K562 (cell line): ENCODE data around the gene OR51E2. TPM values are rescaled to one million over a fixed set of nuclear protein-coding genes. Genes with fewer than 3 reads are reported as not detected.

Experiments
- ATAC-seq: fragments of 200-7000 bp; cut with Tn5 transposase; 3 replicates; pipeline ENCODE4 v1.9.1; 2020; ENCODE audit warnings: moderate library complexity
- BruUV-seq: library from RNA; stranded (reverse); fragments of 400-500 nt; replicated peaks from 2 replicates; lab custom pipeline; 2021; lab: Mats Ljungman, UMichigan
- CTCF ChIA-PET: fragments of 300-600 bp; formaldehyde crosslinking; extraction: SDS; loops from one replicate; lab custom pipeline; 2021; ENCODE audit warnings: low intra/inter-chr PET ratio; lab: Yijun Ruan, JAX
- POLR2A ChIA-PET: fragments of 300-600, 350-650 bp; sonication (Branson Sonifier 250); formaldehyde crosslinking; extraction: SDS; loops from one replicate; lab custom pipeline; 2021; ENCODE audit warnings: antibody characterized with exemption, inconsistent platforms; lab: Yijun Ruan, JAX
- DNase-seq, 4 experiments: peaks; one replicate each; pipeline versions ENCODE4 v3.0.0 to v3.0.0-alpha.2; 2011 to 2018; ENCODE audit warnings: low spot score in 3 of 4, mixed read lengths in 3 of 4; ENCODE audit errors: extremely low read depth in 1 of 4
- FAIRE-seq: peaks from 2 replicates; lab custom pipeline; 2011; peaks lifted over from hg19 to GRCh38; lab: Jason Lieb, UNC
- H2AFZ ChIP-seq: 2 replicates; pipeline ENCODE4 v1.6.0; 2011; ENCODE audit warnings: low read depth, low read length, control low read depth, inconsistent platforms
- H3K27ac ChIP-seq: fragments of 200-600 bp; 3 replicates; pipeline ENCODE4 v1.8.0; 2011; ENCODE audit warnings: low read depth, mild to moderate bottlenecking, control low read depth, inconsistent platforms, low read length, moderate library complexity, mixed read lengths; ENCODE audit errors: extremely low read depth
- H3K27me3 ChIP-seq, 2 experiments: fragments of 300-600 bp in 1 of 2; 2 replicates in 1 of 2; 3 replicates in 1 of 2; pipeline versions ENCODE4 v1.6.0 to v1.8.0; 2011; ENCODE audit warnings: inconsistent platforms in 2 of 2, low read length in 2 of 2, mild to moderate bottlenecking in 1 of 2, mixed read lengths in 1 of 2, moderate library complexity in 1 of 2; ENCODE audit not compliant: control insufficient read depth in 2 of 2, insufficient read depth in 2 of 2
- H3K36me3 ChIP-seq: fragments of 300-600 bp; 3 replicates; pipeline ENCODE4 v1.8.0; 2011; ENCODE audit warnings: mild to moderate bottlenecking, low read length, inconsistent platforms; ENCODE audit not compliant: control insufficient read depth, insufficient read depth
- H3K4me1 ChIP-seq, 2 experiments: fragments of 200-600 bp in 1 of 2; replicated peaks in 1 of 2; 2 replicates in 1 of 2; 3 replicates in 1 of 2; pipeline versions ENCODE4 v1.5.1 to v1.8.0; 2011; ENCODE audit warnings: inconsistent platforms in 2 of 2, low read length in 2 of 2, mild to moderate bottlenecking in 1 of 2, mixed read lengths in 1 of 2, moderate library complexity in 1 of 2; ENCODE audit not compliant: control insufficient read depth in 2 of 2, insufficient read depth in 2 of 2
- H3K4me2 ChIP-seq: 2 replicates; pipeline ENCODE4 v1.6.1; 2011; ENCODE audit warnings: low read length, control low read depth, inconsistent platforms, mixed read lengths; ENCODE audit not compliant: insufficient read depth
- H3K4me3 ChIP-seq: fragments of 200-600 bp; sonication (generic), shearing (Covaris generic); 2 replicates; pipeline ENCODE4 v1.5.1; 2016; ENCODE audit warnings: control low read depth, inconsistent platforms
- H3K79me2 ChIP-seq: fragments of 200-600 bp; 3 replicates; pipeline ENCODE4 v1.8.0; 2011; ENCODE audit warnings: low read length, inconsistent platforms; ENCODE audit not compliant: control insufficient read depth, insufficient read depth
- H3K9ac ChIP-seq, 2 experiments: 2 replicates each; pipeline versions ENCODE4 v1.6.0 to v1.6.1; 2011; ENCODE audit warnings: low read depth in 2 of 2, low read length in 2 of 2, control low read depth in 1 of 2, inconsistent platforms in 1 of 2, mild to moderate bottlenecking in 1 of 2, mixed read lengths in 1 of 2; ENCODE audit not compliant: insufficient read depth in 1 of 2
- H3K9me1 ChIP-seq: one replicate; pipeline ENCODE4 v1.6.0; 2011; ENCODE audit warnings: inconsistent platforms, mild to moderate bottlenecking, low read length, moderate library complexity; ENCODE audit not compliant: control insufficient read depth, insufficient read depth
- H3K9me3 ChIP-seq: replicated peaks from 2 replicates; pipeline ENCODE4 v1.5.1; 2011; ENCODE audit warnings: low read depth, low read length, inconsistent platforms; ENCODE audit not compliant: control insufficient read depth, insufficient read depth
- H4K20me1 ChIP-seq: replicated peaks from 2 replicates; pipeline ENCODE4 v1.6.1; 2011; ENCODE audit warnings: low read length, inconsistent platforms, mixed read lengths; ENCODE audit not compliant: control insufficient read depth, insufficient read depth
- ASH1L ChIP-seq: fragments of 450-650 bp; IDR thresholded peaks from 2 replicates; pipeline ENCODE4 v1.6.1; 2018; ENCODE audit warnings: borderline replicate concordance, mild to moderate bottlenecking, low read depth; ENCODE audit not compliant: partially characterized antibody
- ATF7 ChIP-seq: fragments of 450-650 bp; IDR thresholded peaks from 2 replicates; pipeline ENCODE4 v1.7.1; 2014; ENCODE audit warnings: mild to moderate bottlenecking, moderate library complexity
- CHD4 ChIP-seq: fragments of 200-600 bp; sonication (generic); IDR thresholded peaks from 3 replicates; pipeline ENCODE4 v1.6.1; 2012; ENCODE audit warnings: low read depth, mild to moderate bottlenecking, mixed read lengths, low read length, inconsistent platforms; ENCODE audit not compliant: insufficient read depth, insufficient replicate concordance, poor library complexity, severe bottlenecking
- MEIS2 ChIP-seq: fragments of 450-650 bp; IDR thresholded peaks from 2 replicates; pipeline ENCODE4 v1.6.1; 2014; ENCODE audit warnings: mild to moderate bottlenecking; ENCODE audit not compliant: partially characterized antibody
- NR2C2 ChIP-seq, 2 experiments: fragments of 200-800 bp in 1 of 2; sonication (Bioruptor generic) in 1 of 2; sonication (generic) in 1 of 2; formaldehyde crosslinking in 1 of 2; IDR thresholded peaks; 2 replicates each; pipeline versions ENCODE4 v1.6.1 to v1.8.0; 2016 to 2022; ENCODE audit warnings: mild to moderate bottlenecking in 1 of 2, missing compliant biosample characterization in 1 of 2, missing genetic modification characterization in 1 of 2, missing genetic modification reagents in 1 of 2
- ZFP30 ChIP-seq: fragments of 250-450 bp; sonication (Bioruptor Pico); IDR thresholded peaks from 2 replicates; pipeline ENCODE4 v1.8.0; 2022; ENCODE audit warnings: moderate library complexity, mild to moderate bottlenecking, inconsistent platforms, borderline replicate concordance
- ZNF431 ChIP-seq: sonication (generic); formaldehyde crosslinking; IDR thresholded peaks from 2 replicates; pipeline ENCODE4 v1.8.0; 2022; ENCODE audit warnings: mild to moderate bottlenecking, missing genetic modification reagents
- WGBS: fragments of 100-300 bp; shearing (Covaris generic); methylation state at CpG from one replicate; pipeline ENCODE4 v1.1.6; 2016; ENCODE audit warnings: low coverage, mixed read lengths; ENCODE audit not compliant: insufficient coverage; ENCODE audit errors: missing lambda C conversion rate; 5-methylcytosine and 5-hydroxymethylcytosine counted together
- in situ Hi-C: fragments of 300-500 bp; cut with MboI; formaldehyde crosslinking; loops from 4 replicates; pipeline ENCODE4 v1.15.0; 2018; ENCODE audit warnings: inconsistent platforms, mixed read lengths
- intact Hi-C: fragments of 100-400 bp; cut with micrococcal nuclease; formaldehyde crosslinking; loops from 2 replicates; pipeline ENCODE4 v1.14.2; 2022
- polyA plus RNA-seq, 8 experiments: library from polyadenylated mRNA; depleted of rRNA in 4 of 8; stranded (reverse) in 5 of 8; unstranded in 3 of 8; fragments of >200 nt; fragmentation: Nextera tagmentation in 2 of 8; fragmentation: Illumina TruSeq in 1 of 8; extraction: Ambion mirVana in 2 of 8; extraction: Trizol in 1 of 8; gene quantifications; 2 replicates each; pipeline versions ENCODE4 v1.2.1 to v1.2.3, GENCODE V29; 2011 to 2014; ENCODE audit warnings: inconsistent platforms in 1 of 8, missing spikeins in 1 of 8
- total RNA-seq, 7 experiments: library from RNA; depleted of rRNA in 6 of 7; stranded (reverse); fragments of >200 nt in 6 of 7; fragmentation: Illumina TruSeq in 2 of 7; extraction: Trizol in 2 of 7; gene quantifications; 2 replicates each; pipeline versions ENCODE4 v1.2.1 to v1.2.3, GENCODE V29; 2011 to 2021; ENCODE audit warnings: low replicate concordance in 1 of 7
- TF ChIP-seq, protein P1 (sequence below): fragments of 250-450 bp; sonication (Bioruptor Pico); IDR thresholded peaks from 2 replicates; pipeline ENCODE4 v1.5.0; 2020; ENCODE audit warnings: mild to moderate bottlenecking
- TF ChIP-seq, protein P2 (sequence below): fragments of 250-450 bp; sonication (Bioruptor Pico); IDR thresholded peaks from 2 replicates; pipeline ENCODE4 v1.4.0; 2020; ENCODE audit warnings: mild to moderate bottlenecking

The OR51E2 gene
- total and polyA plus RNA-seq, 9 of the 15 experiments (the other 6 are each of a cell fraction or from before 2014, with no cell fraction given) = not detected

DNA sequence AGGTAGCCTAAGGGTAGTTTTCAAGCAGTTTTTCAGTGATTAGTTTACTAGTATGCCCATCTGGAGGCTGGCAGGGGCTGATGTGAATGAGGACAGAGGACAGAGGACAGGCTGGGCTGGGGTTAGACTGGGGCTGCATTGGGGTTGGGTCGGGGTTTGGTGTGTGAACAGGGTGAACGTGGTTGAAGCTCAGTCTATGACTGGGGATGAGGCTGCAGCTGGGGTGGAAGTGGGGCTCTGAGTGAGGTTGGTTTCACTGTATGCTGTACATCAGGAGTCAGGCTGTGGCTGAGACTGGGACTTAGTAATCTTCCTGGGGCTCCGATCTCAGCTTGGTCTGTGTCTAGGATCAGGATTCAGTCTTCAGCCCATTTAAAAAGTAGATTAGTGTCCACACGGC, 53.4 kb downstream of the OR51E2 start:
- CTCF ChIA-PET = no interaction called here
- FAIRE-seq = no peak
- Histone ChIP-seq H3K27ac (no peak overlapping the region), H3K4me1 (peaks cover 0 to 4% of the 10 kb centered on the region in 2 experiments; a peak in 2 of 5 replicates), H3K79me2 (no peaks in the 10 kb centered on the region), H3K27me3 (peaks cover 0 to 36% of the 10 kb centered on the region in 2 experiments; a peak in 2 of 5 replicates), H3K36me3 (no peaks in the 10 kb centered on the region), H3K4me3 (no peak overlapping the region), H3K9ac (no peak overlapping the region), H3K9me1 (no peaks in the 10 kb centered on the region), H3K9me3 (no peaks in the 10 kb centered on the region), H4K20me1 (no peaks in the 10 kb centered on the region), H3K4me2 (no peak overlapping the region), H2AFZ (no peak overlapping the region; the same call in 1 of the 2 replicates)
- POLR2A ChIA-PET = no interaction called here
- ATAC-seq = no peak
- no peak for DNase-seq
- no TSS peak for BruUV-seq
- TF ChIP-seq MEIS2 = no peak
- no peak for TF ChIP-seq NR2C2 (CRISPR knock-in tag; IDR thresholded peaks at IDR 0.05)
- TF ChIP-seq NR2C2 (tag; IDR thresholded peaks at IDR 0.05) = no peak
- no peak for TF ChIP-seq ZNF431 (CRISPR knock-in tag)
- TF ChIP-seq, protein P1, sequence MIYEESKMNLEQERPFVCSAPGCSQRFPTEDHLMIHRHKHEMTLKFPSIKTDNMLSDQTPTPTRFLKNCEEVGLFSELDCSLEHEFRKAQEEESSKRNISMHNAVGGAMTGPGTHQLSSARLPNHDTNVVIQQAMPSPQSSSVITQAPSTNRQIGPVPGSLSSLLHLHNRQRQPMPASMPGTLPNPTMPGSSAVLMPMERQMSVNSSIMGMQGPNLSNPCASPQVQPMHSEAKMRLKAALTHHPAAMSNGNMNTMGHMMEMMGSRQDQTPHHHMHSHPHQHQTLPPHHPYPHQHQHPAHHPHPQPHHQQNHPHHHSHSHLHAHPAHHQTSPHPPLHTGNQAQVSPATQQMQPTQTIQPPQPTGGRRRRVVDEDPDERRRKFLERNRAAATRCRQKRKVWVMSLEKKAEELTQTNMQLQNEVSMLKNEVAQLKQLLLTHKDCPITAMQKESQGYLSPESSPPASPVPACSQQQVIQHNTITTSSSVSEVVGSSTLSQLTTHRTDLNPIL (CRISPR knock-in tag) = no peak
- no peak for TF ChIP-seq ZFP30 (CRISPR knock-in tag)
- TF ChIP-seq, protein P2, sequence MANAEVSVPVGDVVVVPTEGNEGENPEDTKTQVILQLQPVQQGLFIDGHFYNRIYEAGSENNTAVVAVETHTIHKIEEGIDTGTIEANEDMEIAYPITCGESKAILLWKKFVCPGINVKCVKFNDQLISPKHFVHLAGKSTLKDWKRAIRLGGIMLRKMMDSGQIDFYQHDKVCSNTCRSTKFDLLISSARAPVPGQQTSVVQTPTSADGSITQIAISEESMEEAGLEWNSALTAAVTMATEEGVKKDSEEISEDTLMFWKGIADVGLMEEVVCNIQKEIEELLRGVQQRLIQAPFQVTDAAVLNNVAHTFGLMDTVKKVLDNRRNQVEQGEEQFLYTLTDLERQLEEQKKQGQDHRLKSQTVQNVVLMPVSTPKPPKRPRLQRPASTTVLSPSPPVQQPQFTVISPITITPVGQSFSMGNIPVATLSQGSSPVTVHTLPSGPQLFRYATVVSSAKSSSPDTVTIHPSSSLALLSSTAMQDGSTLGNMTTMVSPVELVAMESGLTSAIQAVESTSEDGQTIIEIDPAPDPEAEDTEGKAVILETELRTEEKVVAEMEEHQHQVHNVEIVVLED (CRISPR knock-in tag) = no peak
- TF ChIP-seq CHD4 = no peak
- no peak for TF ChIP-seq ASH1L
- no peak for TF ChIP-seq ATF7
- in situ Hi-C loops (loop anchor here (25.0 kb wide), 1 partner anchor 1693 kb away; no protein-coding TSS in a partner anchor), intact Hi-C loops (no loop called here)
- 0% methylated on average over 4 of the region's 4 CpGs for WGBS
